Mesenteric fat pad (tissue), 1 donor: ENCODE measurements around the gene TTC33. TPM values are rescaled to one million over a fixed set of nuclear protein-coding genes. Genes with fewer than 3 reads are reported as not detected.

Experiments used
- DNase-seq: peaks from one replicate; pipeline ENCODE4 v3.0.0-alpha.2; 2020; ENCODE audit warnings: low spot score
- total RNA-seq: library from RNA; stranded (reverse); fragmentation: NEBNext Ultra II Directional; extraction: Animal tissue kit (Norgen Biotek cat#: 25700); gene quantifications from one replicate; pipeline ENCODE4 v1.2.1, GENCODE V29; 2021
- donor health status: DM: yes; HTN: yes; CAD: no.

Gene TTC33
- total RNA-seq, 1 donor from 2014 or later: 7.9 TPM

DNA sequence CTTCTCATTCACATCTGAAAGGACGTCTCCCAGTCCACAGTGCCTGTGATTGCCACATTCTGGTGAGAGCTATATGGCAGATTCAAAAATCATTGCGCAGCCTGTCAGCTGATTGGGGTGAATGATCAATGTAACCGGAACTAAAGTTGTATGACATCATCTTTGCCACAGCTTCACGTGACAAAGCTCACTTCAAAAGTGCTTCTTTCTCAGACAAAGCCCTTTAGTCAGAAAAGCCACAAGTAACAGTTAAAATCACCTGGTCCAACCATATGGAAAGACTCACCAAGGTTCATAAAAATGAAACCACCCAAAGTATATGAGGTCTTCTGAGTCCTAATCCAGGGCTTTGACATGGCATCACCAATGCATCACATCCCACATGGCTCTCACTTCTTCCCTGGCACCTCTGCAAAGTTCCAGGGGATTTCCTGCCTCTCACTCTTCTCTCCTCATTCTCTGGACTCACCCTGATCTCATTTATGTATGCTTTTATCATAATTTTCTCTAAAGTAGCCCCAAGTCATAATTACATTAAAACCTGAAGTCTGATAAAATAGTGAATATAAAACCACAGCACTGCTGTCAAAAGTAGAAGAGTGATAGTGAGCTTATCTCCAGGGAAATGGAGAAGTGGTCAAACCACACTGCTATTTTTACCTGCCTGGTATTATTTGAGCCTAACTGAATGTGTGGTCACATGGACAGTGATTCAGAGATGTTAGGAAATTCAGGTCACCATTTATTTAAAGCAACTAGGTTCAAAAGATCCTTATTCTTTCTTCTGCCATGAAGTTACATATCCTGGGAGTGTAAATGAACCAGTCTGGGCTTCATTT, 269.1 kb downstream of the TTC33 start:
- DNase-seq: no peak

GRCh38 chr5:40485021-40485998, 270.5 kb downstream of the TTC33 start:
- DNase-seq: no peak

GRCh38 chr5:40484495-40484894, 271.3 kb downstream of the TTC33 start:
- no peak for DNase-seq

DNA sequence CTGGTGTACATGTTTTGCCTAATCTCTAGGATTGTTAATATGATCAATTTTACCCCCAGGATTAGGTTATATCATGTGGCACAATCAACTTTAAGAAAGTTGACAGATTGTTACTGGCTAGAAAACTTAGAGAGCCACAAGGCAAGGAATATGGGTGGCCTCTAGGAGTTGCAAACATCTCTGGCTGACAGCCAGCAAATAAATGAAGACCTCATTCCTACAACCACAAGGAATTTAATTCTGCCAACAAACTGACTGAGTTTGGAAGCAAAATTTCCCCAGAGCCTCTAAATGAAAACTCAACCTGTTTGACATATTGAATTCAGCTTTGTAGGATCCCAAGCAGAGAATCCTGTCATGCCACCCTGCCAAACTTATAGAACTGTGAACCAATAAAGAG, 272.4 kb downstream of the TTC33 start:
- DNase-seq: no peak

DNA sequence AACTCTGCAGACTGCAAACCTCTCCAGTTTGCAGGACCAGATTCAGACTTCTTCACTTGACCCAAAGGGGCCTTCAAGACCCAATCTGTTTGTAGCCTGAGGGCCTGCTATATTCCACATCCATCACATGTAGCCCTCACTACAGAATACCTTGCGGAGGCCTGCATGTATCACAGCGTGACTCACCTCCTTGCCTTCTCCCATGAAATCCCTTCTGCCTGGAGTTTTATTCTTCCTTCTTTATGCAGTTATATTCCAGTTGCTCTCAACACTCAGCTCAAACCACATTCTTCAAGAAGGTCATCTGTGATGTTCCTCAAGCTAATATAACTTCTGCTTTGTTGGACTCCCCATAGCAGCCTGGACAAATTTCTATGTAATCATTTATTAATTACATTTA, 274.5 kb downstream of the TTC33 start:
- no peak for DNase-seq

DNA sequence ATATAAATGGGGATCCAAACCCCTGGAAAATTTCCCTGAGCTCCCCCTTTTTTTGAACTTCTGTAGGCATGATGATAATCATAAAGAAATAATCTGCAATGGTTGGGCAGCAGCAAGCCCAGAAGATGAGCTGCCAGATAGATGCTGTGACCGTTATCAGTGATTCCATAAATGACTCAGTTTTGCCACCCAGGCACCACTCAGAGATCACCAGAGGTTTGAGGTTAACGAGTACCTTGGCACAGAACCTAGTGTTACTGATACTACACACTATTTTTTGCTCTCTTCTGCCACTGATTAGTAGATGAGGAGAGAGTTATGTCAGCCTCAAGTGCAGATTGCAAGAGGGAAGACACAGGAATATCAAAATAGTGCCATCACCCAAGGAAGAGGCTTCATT, 275.4 kb downstream of the TTC33 start:
- DNase-seq: no peak

GRCh38 chr5:40479939-40480338, 275.8 kb downstream of the TTC33 start:
- no peak for DNase-seq

DNA sequence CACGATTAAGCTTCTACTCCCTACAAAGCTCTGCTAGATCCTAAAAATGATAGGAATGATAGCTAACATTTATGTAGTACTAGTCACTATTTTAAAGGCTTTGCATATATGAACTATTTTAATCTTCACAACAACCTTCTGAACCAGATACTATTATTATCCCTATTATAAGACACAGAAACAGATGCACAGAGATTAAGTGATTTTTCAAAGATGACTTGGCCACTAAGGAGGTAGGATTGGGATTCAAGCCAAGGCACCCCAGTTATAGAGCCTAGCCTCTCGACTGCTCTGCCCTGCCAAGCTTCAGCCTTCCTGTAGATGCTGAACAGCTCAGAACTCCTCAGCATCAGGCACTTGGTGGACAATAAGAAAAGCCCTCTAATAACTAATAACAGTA, 277.0 kb downstream of the TTC33 start:
- no peak for DNase-seq

- DNase-seq: no peak
Measured at GRCh38 chr5:40477856-40478546, 277.8 kb downstream of the TTC33 start.

DNA sequence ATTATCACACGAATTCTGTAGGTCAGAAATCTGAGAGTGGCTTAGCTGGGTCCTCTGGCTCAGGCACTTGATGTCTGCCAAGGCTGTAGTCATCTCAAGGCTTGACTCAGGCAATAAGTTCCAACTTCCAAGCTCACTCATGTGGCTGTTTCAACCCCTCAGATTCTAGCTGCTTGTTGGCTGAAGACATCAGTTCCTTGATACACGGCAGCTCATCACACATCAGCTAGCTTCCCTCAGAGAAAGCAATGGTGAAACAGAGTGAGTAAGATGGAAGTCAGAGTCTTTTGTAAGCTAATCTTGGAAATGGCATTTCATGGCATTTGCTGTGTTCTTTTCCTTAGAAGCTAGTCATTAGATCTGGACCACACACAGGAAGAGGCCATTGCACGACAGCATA, 280.2 kb downstream of the TTC33 start:
- no peak for DNase-seq

DNA sequence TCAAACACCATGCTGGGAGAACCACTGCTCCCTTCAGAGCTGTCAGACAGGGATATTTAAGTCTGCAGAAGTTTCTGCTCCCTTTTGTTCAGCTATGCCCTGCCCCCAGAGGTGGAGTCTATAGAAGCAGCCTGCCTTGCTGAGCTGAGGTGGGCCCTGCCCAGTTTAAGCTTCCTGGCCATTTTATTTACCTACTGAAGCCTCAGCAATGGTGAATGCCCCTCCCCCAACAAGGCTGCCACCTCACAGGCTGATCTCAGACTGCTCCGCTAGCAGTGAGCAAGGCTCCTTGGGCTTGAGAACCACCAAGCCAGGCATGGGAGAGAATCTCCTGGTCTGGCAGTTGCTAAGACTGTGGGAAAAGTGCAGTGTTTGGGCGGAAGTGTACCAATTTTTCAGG, 281.5 kb downstream of the TTC33 start:
- no peak for DNase-seq

GRCh38 chr5:40465416-40465815, 290.3 kb downstream of the TTC33 start:
- no peak for DNase-seq

DNA sequence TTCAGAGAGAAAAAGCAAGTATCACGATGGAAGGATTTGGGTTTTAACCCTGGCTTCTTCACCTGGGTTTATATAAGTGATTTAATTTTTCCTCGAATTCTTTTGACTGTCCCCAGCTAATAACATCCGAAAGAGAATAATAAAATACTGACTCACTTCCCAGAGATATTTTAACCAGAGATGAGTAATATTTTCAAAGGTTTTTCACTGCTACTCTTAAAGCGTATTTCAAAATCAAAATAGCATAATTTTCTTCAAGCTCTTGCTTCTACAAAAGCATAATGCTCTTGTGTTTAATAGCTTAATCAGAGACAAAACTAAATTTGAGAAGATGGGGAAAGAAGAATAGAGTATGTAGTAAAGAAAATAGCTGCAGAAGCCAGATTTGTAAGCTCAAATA, 291.2 kb downstream of the TTC33 start:
- DNase-seq: no peak

Other genes with a start within 250 kb of the TTC33 start
- 14.8 TPM for gene PTGER4, start 76.0 kb downstream of the TTC33 start, total RNA-seq
- gene PRKAA1, start 42.4 kb upstream of the TTC33 start, total RNA-seq: 83.9 TPM
- gene RPL37, start 79.3 kb upstream of the TTC33 start, total RNA-seq: 961 TPM
- gene CARD6, start 85.4 kb upstream of the TTC33 start, total RNA-seq: 19.5 TPM
- 326 TPM for gene C7, start 153.5 kb upstream of the TTC33 start, total RNA-seq